NCI-H2196 (cell line): ENCODE data around the gene NPAS1.
A peak's percentile ranks its signal among the peaks of the same experiment; 100 is the strongest.
"Not testable (repeated sequence)": the region's sequence is repeated elsewhere in the genome, so short reads cannot be mapped to it uniquely, and the experiment has no call there.

Experiments
- DNase-seq: peaks from one replicate; lab custom pipeline; 2025; ENCODE audit not compliant: unreplicated experiment; lab: John Stamatoyannopoulos, UW

Gene NPAS1

DNA sequence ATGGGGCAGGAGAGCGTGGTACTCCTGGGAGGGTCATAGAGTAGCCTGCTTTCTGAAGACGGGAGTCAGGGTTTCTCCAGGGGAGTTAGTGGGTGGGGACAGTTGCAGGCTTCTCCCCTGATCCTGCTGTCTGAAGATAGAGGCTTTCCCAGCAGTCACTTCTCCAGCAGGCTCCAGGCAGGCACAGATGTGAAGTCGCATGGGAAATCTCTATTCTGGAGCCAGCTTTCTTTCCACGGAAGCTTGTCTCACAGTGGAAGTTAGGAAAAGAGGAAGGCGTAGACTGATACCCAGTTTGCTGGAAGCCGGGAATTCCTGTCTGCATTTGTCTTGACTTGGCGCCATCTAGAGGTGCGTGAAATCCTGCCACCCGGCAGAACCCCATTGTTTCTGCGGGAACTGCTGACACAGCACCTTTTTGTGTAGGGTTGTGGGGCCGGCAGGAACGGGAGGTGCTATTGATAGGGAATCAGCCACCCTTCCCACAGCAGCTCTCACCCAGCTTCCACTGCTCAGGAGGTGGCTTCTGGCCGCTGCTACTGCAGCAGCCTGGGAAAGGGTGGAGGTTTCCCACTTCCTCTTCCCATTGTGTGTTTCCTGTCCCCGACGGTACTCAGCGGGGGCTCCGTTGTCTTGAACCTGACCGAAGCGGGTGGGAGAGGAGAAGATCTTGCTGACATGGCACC, 28.5 kb upstream of the NPAS1 start:
- DNase-seq = peak; percentile 78

GRCh38 chr19:46992699-46993535, 26.7 kb upstream of the NPAS1 start:
- no peak for DNase-seq

DNA sequence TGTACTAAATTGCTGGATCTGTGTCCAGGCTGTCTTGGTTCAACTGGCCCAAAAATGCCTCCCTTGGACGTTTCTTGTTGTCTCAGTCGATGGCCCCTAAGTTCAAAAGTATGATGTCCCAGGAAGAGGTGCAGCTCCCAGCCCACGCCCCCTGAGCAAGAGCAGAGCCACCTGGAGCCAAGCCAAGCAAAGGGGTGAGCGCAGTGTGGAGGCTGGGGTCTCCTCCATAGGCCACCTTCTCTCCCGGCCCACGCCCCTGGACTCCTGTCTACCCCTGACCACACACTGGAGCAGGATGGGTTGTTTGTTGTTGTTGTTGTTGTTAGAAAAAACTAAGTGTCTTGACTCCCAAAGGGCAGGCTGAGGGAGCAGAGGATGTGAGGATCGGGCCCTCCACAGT, 26.0 kb upstream of the NPAS1 start:
- no peak for DNase-seq

DNA sequence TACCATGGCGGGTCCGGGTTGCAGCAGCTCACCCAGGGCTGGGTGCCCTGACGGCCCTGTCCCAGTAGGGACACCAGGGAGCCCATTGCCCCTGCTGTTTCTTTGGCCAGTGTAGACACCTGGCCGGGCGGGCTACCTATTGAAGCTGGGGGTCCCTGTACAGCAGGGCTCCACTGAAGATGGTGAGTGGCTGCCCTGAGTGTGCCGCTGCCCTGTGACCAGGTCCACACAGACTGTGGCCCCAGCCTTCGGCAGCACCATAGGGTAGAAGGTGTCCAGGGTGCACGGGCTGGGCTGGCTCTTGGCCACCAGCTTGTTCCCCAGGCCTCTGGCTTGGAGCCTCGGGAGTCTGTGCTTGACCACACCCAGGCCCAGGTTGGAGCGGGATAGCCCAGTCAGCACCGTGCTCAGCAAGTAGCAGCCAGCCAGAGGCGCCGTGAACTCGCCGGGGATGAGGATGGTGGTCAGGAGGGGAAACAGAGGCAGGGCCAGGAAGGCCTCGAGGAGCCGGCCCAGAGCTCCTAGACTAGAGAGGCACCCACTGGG, 25.4 kb upstream of the NPAS1 start:
- DNase-seq = no peak

DNA sequence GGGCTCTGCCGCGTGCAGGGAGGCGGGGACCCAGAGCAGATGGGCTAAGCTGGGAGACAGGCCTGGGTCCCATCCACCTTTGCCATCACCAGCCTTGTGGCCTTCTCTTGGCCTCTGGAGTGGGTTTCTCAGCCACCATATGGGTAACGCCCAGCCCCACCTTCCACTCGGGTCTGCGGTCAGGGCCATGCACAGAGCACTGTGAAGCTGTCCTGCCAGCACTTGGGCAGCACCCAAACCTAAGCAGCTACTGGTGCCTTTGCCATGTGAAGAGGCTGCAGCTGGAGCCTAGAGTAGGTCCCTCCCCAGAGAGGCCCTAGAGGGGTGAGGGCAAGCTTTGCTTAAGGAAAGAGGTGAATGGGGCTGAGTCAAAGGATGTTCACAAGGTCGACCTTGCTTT, 24.1 kb upstream of the NPAS1 start:
- DNase-seq = no peak

- DNase-seq = no peak
These were observed 21.1 kb upstream of the NPAS1 start for GRCh38 chr19:46998445-46999125.

GRCh38 chr19:46999377-46999776, 20.3 kb upstream of the NPAS1 start:
- DNase-seq = no peak

GRCh38 chr19:46999878-47000277, 19.8 kb upstream of the NPAS1 start:
- no peak for DNase-seq

DNA sequence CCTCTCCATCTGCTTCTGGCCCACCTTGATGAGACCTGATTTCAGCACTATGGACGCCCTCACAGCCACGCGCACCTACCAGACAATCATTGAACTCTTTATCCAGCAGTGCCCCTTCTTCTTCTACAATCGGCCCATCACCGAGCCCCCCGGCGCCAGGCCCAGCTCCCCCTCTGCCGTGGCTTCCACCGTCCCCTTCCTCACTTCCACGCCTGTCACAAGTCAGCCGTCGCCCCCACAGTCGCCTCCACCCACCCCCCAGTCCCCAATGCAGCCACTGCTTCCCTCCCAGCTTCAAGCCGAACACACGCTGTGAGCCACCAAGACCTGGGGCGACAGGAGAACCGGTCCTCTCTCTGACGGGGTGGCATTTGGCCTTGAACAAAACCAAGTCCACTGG, 19.3 kb upstream of the NPAS1 start:
- DNase-seq = no peak

DNA sequence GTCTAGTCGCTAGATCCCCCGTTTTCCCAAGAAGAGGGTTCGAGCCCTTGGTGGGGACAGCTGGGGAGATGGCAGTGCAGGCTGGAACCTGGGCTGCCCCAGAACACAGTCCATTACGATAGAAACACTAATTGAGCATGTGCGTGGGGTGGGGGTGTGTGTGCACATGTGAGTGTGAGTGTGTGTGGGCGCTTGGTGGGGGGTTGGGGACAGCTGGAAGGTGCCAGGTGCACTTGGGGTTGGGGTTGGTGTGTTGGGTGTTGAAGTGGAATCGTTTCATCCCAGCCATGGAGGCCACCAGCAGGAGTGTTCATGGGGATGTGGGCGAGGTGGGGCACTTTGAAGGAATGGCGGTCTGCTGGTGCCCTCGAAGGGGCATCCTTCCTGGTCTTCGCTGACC, 18.1 kb upstream of the NPAS1 start:
- no peak for DNase-seq

DNA sequence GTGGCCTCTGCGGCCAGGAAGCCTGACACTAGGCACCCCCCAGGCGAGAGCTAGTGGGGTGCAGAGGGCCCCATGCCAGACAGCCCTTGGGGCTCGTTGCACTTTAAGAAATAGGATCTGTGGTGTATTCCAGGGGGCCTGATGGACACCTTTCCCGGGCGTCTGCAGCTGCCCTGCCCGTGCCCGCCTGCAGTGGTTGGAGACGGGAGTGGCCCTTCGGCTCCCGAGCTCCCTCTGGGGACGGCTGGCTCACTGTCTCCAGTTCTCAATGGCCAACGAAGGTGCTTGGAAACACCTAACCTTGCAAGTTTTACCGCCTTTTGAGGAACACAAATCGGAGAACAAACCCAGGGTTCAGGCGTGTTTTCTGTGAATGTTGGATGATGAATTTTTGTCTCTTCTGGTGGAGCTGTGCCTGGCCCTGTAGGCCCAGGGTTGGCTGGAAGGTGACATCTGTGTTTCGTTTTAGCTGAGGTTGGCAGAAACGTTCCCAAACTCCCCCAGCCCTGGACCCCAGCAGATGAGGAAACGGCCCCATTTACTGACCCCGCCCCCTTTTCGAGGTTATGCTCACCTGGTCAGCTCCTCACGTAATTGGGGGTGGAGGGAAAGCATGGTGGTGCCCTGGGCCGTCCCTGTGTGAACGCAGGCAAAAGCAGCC, 17.4 kb upstream of the NPAS1 start:
- DNase-seq = no peak

- no peak for DNase-seq
These were observed 16.6 kb upstream of the NPAS1 start for GRCh38 chr19:47002853-47003610.

DNA sequence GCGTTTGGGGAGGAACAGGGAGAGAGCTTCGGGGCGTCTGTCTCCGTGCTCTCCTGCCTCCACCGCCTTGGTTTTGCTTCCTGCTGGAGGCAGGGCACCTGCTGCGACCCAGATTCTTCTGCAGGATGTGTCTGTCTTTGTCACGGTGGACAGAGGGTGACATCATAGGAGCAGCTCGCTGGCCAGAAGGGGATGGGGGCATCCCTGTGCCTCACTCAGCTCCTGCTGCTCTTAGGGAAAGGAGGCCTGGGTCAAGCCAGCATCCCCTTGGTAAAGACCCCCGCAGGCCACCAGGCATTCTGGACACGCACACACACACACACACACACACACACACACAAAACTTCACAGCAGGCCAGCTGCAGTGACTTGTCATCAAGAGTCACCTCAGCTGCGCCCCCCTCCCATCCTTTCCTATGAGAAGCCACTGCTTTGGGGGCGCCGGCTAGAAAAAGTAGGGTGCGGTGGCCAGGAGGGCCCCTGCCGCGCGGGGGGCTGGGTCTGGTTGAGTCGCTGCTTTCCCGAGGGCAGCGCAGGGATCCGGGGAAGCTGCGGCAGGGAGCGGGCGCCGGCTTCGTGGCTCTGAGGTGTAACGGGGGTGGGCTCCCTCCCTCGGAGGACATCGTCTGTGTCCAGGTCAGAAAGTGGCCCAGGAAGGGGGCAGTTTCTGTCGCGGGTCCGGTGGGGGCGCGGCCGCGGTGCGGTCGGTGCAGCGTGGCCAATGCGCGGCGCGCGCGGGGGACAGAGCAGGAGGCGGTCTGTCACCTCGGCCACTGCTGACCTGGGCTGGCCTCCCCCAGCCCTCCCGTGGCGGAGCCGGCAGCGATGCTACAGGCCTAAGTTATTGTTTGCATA, 15.8 kb upstream of the NPAS1 start:
- DNase-seq = no peak

- no peak for DNase-seq
These were observed 14.4 kb upstream of the NPAS1 start for GRCh38 chr19:47005164-47005641.

- no peak for DNase-seq
These were observed 13.8 kb upstream of the NPAS1 start for GRCh38 chr19:47005873-47006272.

GRCh38 chr19:47006496-47006895, 13.1 kb upstream of the NPAS1 start:
- DNase-seq = no peak

GRCh38 chr19:47010549-47010948, 9.1 kb upstream of the NPAS1 start:
- DNase-seq = not testable (repeated sequence)

DNA sequence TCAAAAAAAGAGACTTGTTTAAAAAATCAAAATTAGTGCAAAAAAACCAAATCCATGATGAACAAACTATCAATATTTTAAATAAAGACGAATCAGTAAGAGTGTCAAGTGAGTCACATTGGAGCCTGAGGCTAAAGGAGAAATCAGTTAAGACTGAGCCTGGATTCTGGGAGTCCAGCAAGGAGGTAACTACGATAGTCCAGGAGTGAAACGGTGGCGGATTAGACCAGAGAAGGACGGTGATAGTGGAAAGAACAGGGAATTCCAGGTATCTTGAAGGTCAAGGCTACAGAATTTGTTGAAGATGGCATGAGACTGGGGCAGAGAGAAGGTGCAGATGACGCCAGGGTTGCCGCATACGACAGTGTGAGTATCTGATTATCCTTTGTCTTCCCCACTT, 7.0 kb upstream of the NPAS1 start:
- no peak for DNase-seq

- peak; percentile 86 for DNase-seq
These were observed 6.6 kb upstream of the NPAS1 start for GRCh38 chr19:47013041-47013517.
